DMS153 treated with DMSO at 0.1 percent for 48 hours (cell line): ENCODE results near the gene ELOVL4.
A peak's percentile ranks its signal among the peaks of the same experiment; 100 is the strongest.

Source experiments
- DNase-seq: peaks from one replicate; lab custom pipeline; 2025; ENCODE audit not compliant: unreplicated experiment; lab: John Stamatoyannopoulos, UW

The ELOVL4 gene

GRCh38 chr6:79947191-79948186 lies at the start of gene ELOVL4:
TSS of gene ELOVL4 (minus strand) at chr6:79947553. CDS start at chr6:79947279, 274 bp downstream.
- peak; percentile 84 for DNase-seq

- DNase-seq, result no peak
Observed at GRCh38 chr6:79993911-79994309, 46.6 kb upstream of the ELOVL4 start.

- DNase-seq, result no peak
Observed at GRCh38 chr6:79993012-79993910, 45.9 kb upstream of the ELOVL4 start.

GRCh38 chr6:79989641-79990040 lies 42.3 kb upstream of the ELOVL4 start:
- DNase-seq, result no peak

- DNase-seq, result no peak
Observed at GRCh38 chr6:79985128-79985527, 37.8 kb upstream of the ELOVL4 start.

GRCh38 chr6:79984261-79984660 lies 36.9 kb upstream of the ELOVL4 start:
- DNase-seq, result no peak

GRCh38 chr6:79981652-79982051 lies 34.3 kb upstream of the ELOVL4 start:
- DNase-seq, result no peak

GRCh38 chr6:79971193-79971592 lies 23.8 kb upstream of the ELOVL4 start:
- DNase-seq, result no peak

- DNase-seq, result no peak
Observed at GRCh38 chr6:79969784-79970183, 22.4 kb upstream of the ELOVL4 start.

- DNase-seq, result no peak
Observed at GRCh38 chr6:79967178-79967577, 19.8 kb upstream of the ELOVL4 start.

GRCh38 chr6:79964607-79965081 lies 17.3 kb upstream of the ELOVL4 start:
- no peak for DNase-seq

GRCh38 chr6:79954849-79955248 lies 7.5 kb upstream of the ELOVL4 start:
- DNase-seq, result no peak

GRCh38 chr6:79949233-79949632 lies 1.9 kb upstream of the ELOVL4 start:
- DNase-seq, result peak; percentile 83

- no peak for DNase-seq
Observed at GRCh38 chr6:79946272-79947190, 822 bp downstream of the ELOVL4 start.

- no peak for DNase-seq
Observed at GRCh38 chr6:79943133-79943532, 4.2 kb downstream of the ELOVL4 start.

- no peak for DNase-seq
Observed at GRCh38 chr6:79941489-79942151, 5.7 kb downstream of the ELOVL4 start.

- DNase-seq, result no peak
Observed at GRCh38 chr6:79928478-79928998, 18.8 kb downstream of the ELOVL4 start.

- DNase-seq, result no peak
Observed at GRCh38 chr6:79927758-79928157, 19.6 kb downstream of the ELOVL4 start.

GRCh38 chr6:79923270-79923669 lies 24.1 kb downstream of the ELOVL4 start:
- no peak for DNase-seq

- DNase-seq, result no peak
Observed at GRCh38 chr6:79922018-79922417, 25.3 kb downstream of the ELOVL4 start.
